Transverse colon (tissue), 3 donors: ENCODE measurements around the gene BICDL1.

Experiments
- EP300 ChIP-seq: sonication (generic); formaldehyde crosslinking; IDR thresholded peaks from one replicate; pipeline ENCODE4 v1.6.1; 2017; ENCODE audit warnings: antibody characterized with exemption, low read depth
- POLR2A ChIP-seq: fragments of 450-650 bp; IDR thresholded peaks from one replicate; pipeline ENCODE4 v1.6.1; 2016; ENCODE audit warnings: antibody characterized with exemption, mild to moderate bottlenecking, moderate library complexity
- POLR2AphosphoS5 ChIP-seq, 3 donors: sonication (generic); formaldehyde crosslinking; IDR thresholded peaks; one replicate each; pipeline ENCODE4 v1.6.1; 2016; ENCODE audit warnings: antibody characterized with exemption in 3 of 3

DNA sequence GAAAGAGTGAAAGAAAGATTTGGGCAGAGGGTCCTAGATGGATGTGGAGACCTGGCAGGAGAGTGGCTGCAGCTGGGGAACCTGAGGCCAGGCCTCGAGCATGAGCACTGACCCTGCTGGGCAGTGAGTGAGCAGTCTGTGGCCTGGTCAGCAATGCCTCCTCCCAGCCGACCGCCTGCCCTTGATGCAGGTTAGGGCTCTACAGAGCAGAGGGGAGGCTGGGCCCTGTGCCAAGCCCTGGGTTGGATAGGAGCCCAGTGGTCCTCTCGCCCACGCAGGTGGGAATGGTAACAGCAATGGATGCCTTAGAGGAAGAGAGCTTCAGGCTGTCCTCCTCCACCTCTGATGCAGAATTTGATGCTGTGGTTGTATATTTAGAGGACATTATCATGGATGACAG, 67.7 kb downstream of the BICDL1 start:
- TF ChIP-seq EP300 (no peak), POLR2A (no peak), POLR2AphosphoS5 (IDR thresholded peaks at IDR 0.05) (no peak)
